Kidney (tissue), 14 donors: Measurements from ENCODE around the gene GALNT18. TPM values are rescaled to one million over a fixed set of nuclear protein-coding genes. Genes with fewer than 3 reads are reported as not detected.

Experiments
- DNase-seq, 5 donors: peaks; one replicate each; pipeline ENCODE4 v3.0.0-alpha.2; 2013 to 2020
- FAIRE-seq: peaks from 2 replicates; lab custom pipeline; 2012; peaks lifted over from hg19 to GRCh38; lab: Jason Lieb, UNC
- H3K27ac ChIP-seq, 2 donors: one replicate each; pipeline ENCODE4 v1.7.0; 2013; ENCODE audit warnings: low read depth in 2 of 2, low read length in 2 of 2, inconsistent platforms in 1 of 2
- H3K27me3 ChIP-seq: one replicate; pipeline ENCODE4 v1.7.1; 2013; ENCODE audit warnings: low read length, inconsistent platforms; ENCODE audit not compliant: control insufficient read depth, insufficient read depth
- H3K36me3 ChIP-seq, 3 donors: one replicate each; pipeline versions ENCODE4 v1.7.0 to v1.7.1; 2013; ENCODE audit warnings: low read length in 3 of 3, control low read depth in 1 of 3, inconsistent platforms in 1 of 3; ENCODE audit not compliant: insufficient read depth in 3 of 3, control insufficient read depth in 2 of 3
- H3K4me1 ChIP-seq, 3 donors: one replicate each; pipeline versions ENCODE4 v1.7.0 to v1.7.1; 2013; ENCODE audit warnings: low read length in 3 of 3, inconsistent platforms in 1 of 3, low read depth in 1 of 3; ENCODE audit not compliant: control insufficient read depth in 2 of 3, insufficient read depth in 2 of 3
- H3K4me3 ChIP-seq, 3 donors: one replicate each; pipeline versions ENCODE4 v1.7.0 to v1.8.1; 2013; ENCODE audit warnings: low read length in 3 of 3, control low read depth in 1 of 3, inconsistent platforms in 1 of 3
- H3K9ac ChIP-seq, 3 donors: one replicate each; pipeline versions ENCODE4 v1.7.0 to v1.7.1; 2013; ENCODE audit warnings: low read length in 3 of 3, control low read depth in 1 of 3, inconsistent platforms in 1 of 3
- H3K9me3 ChIP-seq, 3 donors: one replicate each; pipeline versions ENCODE4 v1.7.0 to v1.7.1; 2013; ENCODE audit warnings: low read length in 3 of 3, control low read depth in 1 of 3, inconsistent platforms in 1 of 3; ENCODE audit not compliant: control insufficient read depth in 2 of 3, insufficient read depth in 1 of 3
- intact Hi-C: fragments of 100-400 bp; cut with DNase I; formaldehyde crosslinking; loops from one replicate; pipeline ENCODE4 v1.11.1; 2022
- polyA plus RNA-seq: library from polyadenylated mRNA; stranded (reverse); fragments of 350-450 nt; fragmentation: Illumina TruSeq; extraction: RNeasy Lipid Tissue Mini Kit (QIAGEN cat#74804); gene quantifications from one replicate; pipeline ENCODE4 v1.2.3, GENCODE V29; 2014; ENCODE audit warnings: low read depth, low replicate concordance; ENCODE audit not compliant: insufficient read depth
- total RNA-seq: library from RNA; stranded (reverse); fragmentation: NEBNext Ultra II Directional; extraction: Animal tissue kit (Norgen Biotek cat#: 25700); gene quantifications from one replicate; pipeline ENCODE4 v1.2.1, GENCODE V29; 2021
- TF ChIP-seq, protein P1 (sequence below): IDR thresholded peaks from 3 replicates; pipeline ENCODE4 v1.5.1; 2012; ENCODE audit warnings: mild to moderate bottlenecking, moderate library complexity, borderline replicate concordance; ENCODE audit not compliant: insufficient read depth; ENCODE audit errors: extremely low read depth
- donor health status: control.
- donor health status: control.
- donor health status: control.
- donor health status: control.
- donor health status: control.
- donor health status: DM: yes; HTN: yes; CAD: no.
- donor health status: Normal renal cell carcinoma (clear cell type).

Gene GALNT18
- total and polyA plus RNA-seq, 2 donors from 2014 or later: 27.2 to 42.1 TPM

DNA sequence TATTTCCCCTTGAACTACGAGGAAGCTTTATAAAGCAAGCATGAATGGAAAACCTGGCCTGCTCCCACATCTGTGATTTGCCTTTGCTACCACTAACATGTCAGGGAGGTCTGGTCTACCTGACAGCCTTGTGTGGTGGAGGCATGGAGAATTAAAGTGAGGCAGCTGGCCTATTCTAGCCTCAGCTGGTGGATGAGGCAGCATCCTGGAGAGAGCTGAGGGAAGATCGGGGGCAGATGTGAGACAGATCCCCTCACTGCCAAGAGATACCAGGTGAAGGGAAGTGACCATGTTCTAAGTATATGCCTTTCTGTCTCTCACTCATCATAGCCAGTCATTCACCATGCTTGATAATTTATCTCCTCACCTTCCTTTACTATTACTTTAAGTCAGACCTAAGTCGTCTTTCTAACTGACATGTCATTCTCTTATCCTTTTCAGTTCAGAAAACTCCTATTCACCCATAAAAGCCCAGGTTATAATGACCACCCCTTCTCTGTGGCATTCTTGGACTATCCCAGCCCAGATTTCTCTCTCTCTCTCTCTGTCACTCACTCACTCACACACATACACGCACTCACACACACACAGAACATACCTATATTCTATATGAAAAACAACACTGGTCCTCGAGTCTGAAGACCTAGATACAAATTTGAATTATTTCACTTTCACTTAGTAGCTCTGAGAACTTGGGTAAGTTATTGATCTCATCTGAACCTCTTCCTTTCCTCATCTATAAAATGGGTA lies 359.5 kb downstream of the GALNT18 start:
- no peak overlapping the region for H3K4me3 ChIP-seq
- H3K27ac ChIP-seq: no peak overlapping the region
- peaks cover 0 to 4% (median 0%) of the 10 kb centered on the region in 3 donors for H3K4me1 ChIP-seq
- FAIRE-seq: no peak
- no peak overlapping the region for H3K9ac ChIP-seq
- no peak for DNase-seq
- no peaks in the 10 kb centered on the region for H3K27me3 ChIP-seq
- H3K36me3 ChIP-seq: peaks cover 0 to 2% (median 0%) of the 10 kb centered on the region in 3 donors
- H3K9me3 ChIP-seq: no peaks in the 10 kb centered on the region
- intact Hi-C loops: no loop called here
- TF ChIP-seq, protein P1, sequence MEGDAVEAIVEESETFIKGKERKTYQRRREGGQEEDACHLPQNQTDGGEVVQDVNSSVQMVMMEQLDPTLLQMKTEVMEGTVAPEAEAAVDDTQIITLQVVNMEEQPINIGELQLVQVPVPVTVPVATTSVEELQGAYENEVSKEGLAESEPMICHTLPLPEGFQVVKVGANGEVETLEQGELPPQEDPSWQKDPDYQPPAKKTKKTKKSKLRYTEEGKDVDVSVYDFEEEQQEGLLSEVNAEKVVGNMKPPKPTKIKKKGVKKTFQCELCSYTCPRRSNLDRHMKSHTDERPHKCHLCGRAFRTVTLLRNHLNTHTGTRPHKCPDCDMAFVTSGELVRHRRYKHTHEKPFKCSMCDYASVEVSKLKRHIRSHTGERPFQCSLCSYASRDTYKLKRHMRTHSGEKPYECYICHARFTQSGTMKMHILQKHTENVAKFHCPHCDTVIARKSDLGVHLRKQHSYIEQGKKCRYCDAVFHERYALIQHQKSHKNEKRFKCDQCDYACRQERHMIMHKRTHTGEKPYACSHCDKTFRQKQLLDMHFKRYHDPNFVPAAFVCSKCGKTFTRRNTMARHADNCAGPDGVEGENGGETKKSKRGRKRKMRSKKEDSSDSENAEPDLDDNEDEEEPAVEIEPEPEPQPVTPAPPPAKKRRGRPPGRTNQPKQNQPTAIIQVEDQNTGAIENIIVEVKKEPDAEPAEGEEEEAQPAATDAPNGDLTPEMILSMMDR: no peak

DNA sequence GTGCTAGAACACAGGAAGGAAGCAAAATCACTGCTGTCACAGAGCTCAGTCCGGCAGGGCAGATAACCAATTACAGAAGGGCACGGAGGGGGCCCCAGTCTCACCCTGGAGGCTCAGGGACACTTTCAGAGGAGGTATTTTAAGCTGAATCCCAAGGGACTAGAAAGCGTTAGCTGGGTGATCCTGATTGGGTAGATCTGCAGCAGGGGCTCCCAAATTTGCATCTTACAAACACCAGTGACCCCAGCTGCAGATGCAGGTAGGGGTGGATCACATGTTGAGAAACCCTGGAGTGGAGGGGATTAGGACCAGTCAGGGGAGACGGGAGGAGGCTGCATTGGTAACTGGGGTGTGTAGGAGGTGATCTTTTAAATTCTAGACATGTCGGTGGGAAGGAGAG lies 360.2 kb downstream of the GALNT18 start:
- Histone ChIP-seq H3K9ac (no peak overlapping the region), H3K27ac (no peak overlapping the region), H3K9me3 (no peaks in the 10 kb centered on the region), H3K36me3 (no peaks in the 10 kb centered on the region), H3K4me3 (no peak overlapping the region), H3K4me1 (peaks cover 0 to 4% (median 0%) of the 10 kb centered on the region in 3 donors), H3K27me3 (no peaks in the 10 kb centered on the region)
- TF ChIP-seq, protein P1: no peak
- intact Hi-C loops: no loop called here
- DNase-seq: no peak
- FAIRE-seq: no peak

DNA sequence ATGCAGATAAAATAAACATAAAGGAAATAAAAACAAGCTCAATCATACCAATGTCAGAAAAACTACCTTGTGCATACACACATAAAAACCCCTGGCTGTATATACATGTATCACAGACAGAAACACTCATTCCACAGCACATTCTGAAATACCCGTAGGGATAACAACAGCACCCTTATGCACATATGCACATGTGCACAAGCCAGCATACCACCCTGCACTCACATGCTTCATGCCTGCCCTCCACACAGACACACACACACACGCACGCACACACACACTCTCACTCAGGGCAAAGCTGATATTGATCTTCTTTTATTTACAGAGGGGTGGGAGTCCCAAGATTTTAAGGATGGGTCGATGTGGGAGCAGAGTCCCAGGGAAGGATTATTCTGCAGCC lies 360.9 kb downstream of the GALNT18 start:
- intact Hi-C loops: no loop called here
- H3K27me3 ChIP-seq: no peaks in the 10 kb centered on the region
- H3K9ac ChIP-seq: no peak overlapping the region
- H3K36me3 ChIP-seq: no peaks in the 10 kb centered on the region
- H3K4me1 ChIP-seq: peaks cover 0 to 4% (median 0%) of the 10 kb centered on the region in 3 donors
- FAIRE-seq: no peak
- H3K9me3 ChIP-seq: no peaks in the 10 kb centered on the region
- TF ChIP-seq, protein P1: no peak
- no peak for DNase-seq
- no peak overlapping the region for H3K27ac ChIP-seq
- no peak overlapping the region for H3K4me3 ChIP-seq
